Upper lobe of left lung (tissue), 6 donors: ENCODE measurements around the gene AAR2. TPM values are rescaled to one million over a fixed set of nuclear protein-coding genes. Genes with fewer than 3 reads are reported as not detected.

ENCODE experiments used
- ATAC-seq, 2 donors: fragments of 200-7000 bp; cut with Tn5 transposase; one replicate each; pipeline ENCODE4 v1.9.1; 2022; ENCODE audit warnings: mild to moderate bottlenecking in 2 of 2, moderate library complexity in 2 of 2; ENCODE audit not compliant: low FRiP score in 2 of 2
- DNase-seq, 2 donors: peaks; one replicate each; pipeline ENCODE4 v3.0.0-alpha.2; 2019 to 2020
- H3K27ac ChIP-seq, 4 donors: fragments of 200-600 bp; sonication (generic); one replicate each; pipeline ENCODE4 v1.5.1; 2016 to 2019
- H3K27me3 ChIP-seq, 4 donors: fragments of 200-600 bp; sonication (generic); one replicate each; pipeline ENCODE4 v1.5.1; 2017 to 2019
- H3K36me3 ChIP-seq, 4 donors: fragments of 200-600 bp; sonication (generic); one replicate each; pipeline ENCODE4 v1.5.1; 2016 to 2019
- H3K4me1 ChIP-seq, 4 donors: fragments of 200-600 bp; sonication (generic); one replicate each; pipeline ENCODE4 v1.5.1; 2018 to 2019
- H3K4me3 ChIP-seq, 4 donors: fragments of 200-600 bp; sonication (generic); one replicate each; pipeline ENCODE4 v1.5.1; 2017 to 2019; ENCODE audit warnings: mild to moderate bottlenecking in 2 of 4, moderate library complexity in 1 of 4
- H3K9me3 ChIP-seq, 4 donors: fragments of 200-600 bp; sonication (generic); one replicate each; pipeline ENCODE4 v1.5.1; 2018 to 2019
- EP300 ChIP-seq, 4 donors: sonication (generic); formaldehyde crosslinking; IDR thresholded peaks; one replicate each; pipeline ENCODE4 v1.5.1; 2017; ENCODE audit warnings: antibody characterized with exemption in 4 of 4, control low read depth in 2 of 4
- POLR2A ChIP-seq, 4 donors: fragments of 450-650 bp; IDR thresholded peaks; one replicate each; pipeline ENCODE4 v1.5.1; 2016 to 2017; ENCODE audit warnings: antibody characterized with exemption in 4 of 4, mild to moderate bottlenecking in 2 of 4
- POLR2AphosphoS5 ChIP-seq, 2 donors: sonication (generic); formaldehyde crosslinking; IDR thresholded peaks; one replicate each; pipeline ENCODE4 v1.5.1; 2017; ENCODE audit warnings: antibody characterized with exemption in 2 of 2
- WGBS, 2 donors: methylation state at CpG; one replicate each; pipeline ENCODE4 v1.1.5; 2017 to 2018; 5-methylcytosine and 5-hydroxymethylcytosine counted together
- total RNA-seq, 6 donors: library from RNA; depleted of rRNA in 4 of 6; stranded (reverse); fragments of >200 nt in 4 of 6; gene quantifications; one replicate each; pipeline versions ENCODE4 v1.1.0 to v1.2.1, GENCODE V29; 2016 to 2021
- TF ChIP-seq, protein P1 (sequence below), 6 experiments: fragments of 450-650 bp in 4 of 6; fragments of 200-600 bp in 2 of 6; sonication (generic) in 2 of 6; IDR thresholded peaks; one replicate each; pipeline ENCODE4 v1.5.1; 2016 to 2019; ENCODE audit warnings: antibody characterized with exemption in 6 of 6
- donor health status: DM: no; HTN: no; CAD: no; lungs with moderate emphysema.
- donor health status: DM: no; HTN: yes; CAD: no; lungs with severe emphysema.

AAR2 gene
- total RNA-seq, 6 donors from 2014 or later, result 19.9 to 42.0 (median 25.3) TPM

DNA sequence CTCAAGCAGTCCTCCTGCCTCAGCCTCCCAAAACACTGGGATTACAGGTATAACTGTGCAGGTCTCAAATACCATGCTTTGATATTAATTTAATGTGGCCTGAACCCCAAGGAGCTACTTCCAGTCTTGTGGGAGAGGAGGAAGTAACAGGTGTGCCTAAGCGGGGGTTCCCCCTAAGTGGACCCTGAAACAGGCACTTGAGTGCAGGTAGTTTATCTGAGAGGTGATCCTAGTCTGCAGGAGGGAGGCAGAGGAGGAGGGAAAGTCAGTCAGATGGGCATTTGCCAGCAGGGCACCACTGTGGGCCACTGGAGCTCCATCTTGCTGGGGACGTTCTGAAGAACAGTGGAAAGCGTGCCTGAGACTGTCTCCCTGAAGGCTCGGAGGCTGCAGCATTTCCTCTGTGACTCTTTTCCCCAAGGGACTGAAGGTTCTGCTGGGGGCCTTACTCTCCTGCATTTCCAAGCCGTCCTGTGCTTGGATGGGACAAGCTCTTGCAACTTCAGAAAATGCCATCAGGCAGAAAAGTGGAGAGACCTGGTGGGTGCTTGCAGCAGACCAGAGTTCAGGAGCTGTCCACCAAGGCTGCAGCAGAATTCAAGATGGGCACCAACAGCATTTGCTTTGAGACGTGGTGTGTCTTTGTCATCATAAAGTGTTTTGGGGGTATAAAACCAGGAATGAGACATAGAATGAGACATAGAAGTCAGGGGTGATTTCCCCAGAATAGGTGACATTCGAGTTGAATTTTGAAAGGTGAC, 65.3 kb downstream of the AAR2 start:
- Histone ChIP-seq H3K4me1 (peaks cover 2 to 10% (median 6%) of the 10 kb centered on the region in 4 donors), H3K4me3 (no peak overlapping the region), H3K27me3 (peaks cover 0 to 20% (median 9%) of the 10 kb centered on the region in 4 donors), H3K36me3 (no peaks in the 10 kb centered on the region), H3K9me3 (no peaks in the 10 kb centered on the region), H3K27ac (no peak overlapping the region)
- 62 to 63% methylated on average over 7 of the region's 7 CpGs for WGBS, 2 donors
- TF ChIP-seq, protein P1, sequence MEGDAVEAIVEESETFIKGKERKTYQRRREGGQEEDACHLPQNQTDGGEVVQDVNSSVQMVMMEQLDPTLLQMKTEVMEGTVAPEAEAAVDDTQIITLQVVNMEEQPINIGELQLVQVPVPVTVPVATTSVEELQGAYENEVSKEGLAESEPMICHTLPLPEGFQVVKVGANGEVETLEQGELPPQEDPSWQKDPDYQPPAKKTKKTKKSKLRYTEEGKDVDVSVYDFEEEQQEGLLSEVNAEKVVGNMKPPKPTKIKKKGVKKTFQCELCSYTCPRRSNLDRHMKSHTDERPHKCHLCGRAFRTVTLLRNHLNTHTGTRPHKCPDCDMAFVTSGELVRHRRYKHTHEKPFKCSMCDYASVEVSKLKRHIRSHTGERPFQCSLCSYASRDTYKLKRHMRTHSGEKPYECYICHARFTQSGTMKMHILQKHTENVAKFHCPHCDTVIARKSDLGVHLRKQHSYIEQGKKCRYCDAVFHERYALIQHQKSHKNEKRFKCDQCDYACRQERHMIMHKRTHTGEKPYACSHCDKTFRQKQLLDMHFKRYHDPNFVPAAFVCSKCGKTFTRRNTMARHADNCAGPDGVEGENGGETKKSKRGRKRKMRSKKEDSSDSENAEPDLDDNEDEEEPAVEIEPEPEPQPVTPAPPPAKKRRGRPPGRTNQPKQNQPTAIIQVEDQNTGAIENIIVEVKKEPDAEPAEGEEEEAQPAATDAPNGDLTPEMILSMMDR (IDR thresholded peaks at IDR 0.05), result no peak
- TF ChIP-seq POLR2AphosphoS5 (IDR thresholded peaks at IDR 0.05) (no peak), EP300 (IDR thresholded peaks at IDR 0.05) (no peak), POLR2A (IDR thresholded peaks at IDR 0.05) (no peak)
- no peak for DNase-seq
- no peak for ATAC-seq

- H3K27ac ChIP-seq, result no peak overlapping the region
- H3K9me3 ChIP-seq, result no peaks in the 10 kb centered on the region
- H3K4me1 ChIP-seq, result peaks cover 8 to 17% (median 12%) of the 10 kb centered on the region in 4 donors
- whole genome bisulfite sequencing, 2 donors, result 24 to 25% methylated on average over 11 to 14 of the region's 14 CpGs
- peaks cover 0 to 35% (median 21%) of the 10 kb centered on the region in 4 donors for H3K27me3 ChIP-seq
- TF ChIP-seq POLR2A (IDR thresholded peaks at IDR 0.05) (no peak), POLR2AphosphoS5 (IDR thresholded peaks at IDR 0.05) (no peak), EP300 (IDR thresholded peaks at IDR 0.05) (no peak)
- TF ChIP-seq, protein P1 (IDR thresholded peaks at IDR 0.05), result no peak
- ATAC-seq, result no peak
- peak in 1 of 2 donors; percentile 34 for DNase-seq
- no peak overlapping the region for H3K4me3 ChIP-seq
- no peaks in the 10 kb centered on the region for H3K36me3 ChIP-seq
These were observed 66.8 kb downstream of the AAR2 start for GRCh38 chr20:36303020-36303595.

- 44 to 71% methylated on average over 1 of the region's 1 CpG for WGBS, 2 donors
- peaks cover 0 to 35% (median 23%) of the 10 kb centered on the region in 4 donors for H3K27me3 ChIP-seq
- H3K9me3 ChIP-seq, result no peaks in the 10 kb centered on the region
- H3K4me3 ChIP-seq, result no peak overlapping the region
- TF ChIP-seq EP300 (IDR thresholded peaks at IDR 0.05) (no peak), POLR2A (IDR thresholded peaks at IDR 0.05) (no peak), POLR2AphosphoS5 (IDR thresholded peaks at IDR 0.05) (no peak)
- TF ChIP-seq, protein P1 (IDR thresholded peaks at IDR 0.05), result no peak
- H3K27ac ChIP-seq, result no peak overlapping the region
- peaks cover 8 to 17% (median 12%) of the 10 kb centered on the region in 4 donors for H3K4me1 ChIP-seq
- no peaks in the 10 kb centered on the region for H3K36me3 ChIP-seq
- no peak for ATAC-seq
- DNase-seq, result no peak
These were observed 67.6 kb downstream of the AAR2 start for GRCh38 chr20:36303831-36304230.

DNA sequence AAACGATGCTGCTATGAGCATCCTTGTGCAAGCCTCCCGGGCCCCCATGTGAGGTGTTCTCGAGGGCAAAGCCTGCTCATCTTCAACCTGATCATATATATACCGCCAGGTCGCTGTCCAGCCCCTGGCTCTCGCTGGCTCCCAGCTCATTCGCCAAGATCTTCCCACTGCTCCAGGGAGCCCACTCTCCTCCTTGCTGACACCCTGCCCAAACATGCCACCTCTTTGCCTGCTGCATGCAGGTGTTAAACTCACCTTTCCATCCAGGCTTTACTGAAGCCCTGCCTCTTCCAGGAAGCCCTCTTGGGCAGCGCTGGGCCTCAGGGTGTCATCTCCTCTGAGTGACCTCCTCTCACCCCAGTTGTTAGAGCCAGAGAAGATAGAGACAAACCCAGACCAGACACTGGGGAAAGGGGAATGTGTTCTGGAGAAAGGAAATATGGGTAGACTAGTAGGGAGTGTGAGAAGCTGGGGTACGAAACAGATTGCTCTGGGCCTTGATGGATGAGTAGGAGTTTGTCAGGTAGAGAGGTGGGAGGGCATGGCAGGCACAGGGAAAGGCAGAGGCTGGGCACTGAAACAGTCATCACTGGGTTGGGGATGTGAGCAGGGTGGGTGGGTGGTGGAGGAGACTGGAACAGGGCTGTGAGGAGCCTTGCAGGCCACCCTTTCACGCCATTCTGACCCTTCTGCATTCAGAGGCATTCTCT, 68.7 kb downstream of the AAR2 start:
- Histone ChIP-seq H3K27me3 (peaks cover 0 to 35% (median 23%) of the 10 kb centered on the region in 4 donors), H3K27ac (no peak overlapping the region), H3K4me1 (peaks cover 8 to 17% (median 12%) of the 10 kb centered on the region in 4 donors), H3K36me3 (no peaks in the 10 kb centered on the region), H3K4me3 (no peak overlapping the region), H3K9me3 (no peaks in the 10 kb centered on the region)
- no peak for ATAC-seq
- DNase-seq, result no peak
- 37 to 39% methylated on average over 8 to 10 of the region's 10 CpGs for WGBS, 2 donors
- TF ChIP-seq EP300 (IDR thresholded peaks at IDR 0.05), result no peak
- TF ChIP-seq, protein P1 (IDR thresholded peaks at IDR 0.05), result no peak
- TF ChIP-seq POLR2A (IDR thresholded peaks at IDR 0.05), result no peak
- no peak for TF ChIP-seq POLR2AphosphoS5 (IDR thresholded peaks at IDR 0.05)
